ENCODE results near the gene IPO4. TPM values are rescaled to one million over a fixed set of nuclear protein-coding genes. Genes with fewer than 3 reads are reported as not detected.

IPO4 gene
- total and polyA plus RNA-seq, 2 of the 8 experiments (the other 6 are each of a cell fraction or from before 2014, with no cell fraction given), result 55.5 to 108 TPM

DNA sequence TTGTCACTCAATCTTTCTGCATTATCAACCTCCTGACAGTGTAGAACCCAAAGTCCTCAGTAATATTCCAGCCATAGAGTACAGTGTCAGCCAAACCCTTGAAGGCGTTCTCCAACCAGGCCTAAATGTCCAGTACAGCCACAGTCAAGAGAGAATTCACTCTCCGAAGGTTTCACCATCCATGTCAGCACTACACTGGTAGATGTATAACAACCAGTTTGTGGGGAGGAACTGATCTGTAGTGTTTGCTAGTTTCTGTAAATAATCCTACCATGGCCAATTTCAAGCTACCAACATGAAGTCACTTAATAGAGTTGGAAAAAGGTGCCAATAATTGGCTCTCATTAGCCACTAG lies 27.7 kb upstream of the IPO4 start (continued):
- TF ChIP-seq PHF8 (conservative IDR thresholded peaks at IDR 0.05; ENCODE audit: low read depth, low read length) (no peak), KDM4A (IDR thresholded peaks at IDR 0.05; ENCODE audit: low read depth, low read length, severe bottlenecking) (no peak), GABPA (IDR thresholded peaks at IDR 0.05; ENCODE audit: borderline replicate concordance, insufficient read depth, low read length) (no peak)

Measured in H1 (cell line).